ENCODE measurements around the gene ITIH6.

ITIH6 gene

DNA sequence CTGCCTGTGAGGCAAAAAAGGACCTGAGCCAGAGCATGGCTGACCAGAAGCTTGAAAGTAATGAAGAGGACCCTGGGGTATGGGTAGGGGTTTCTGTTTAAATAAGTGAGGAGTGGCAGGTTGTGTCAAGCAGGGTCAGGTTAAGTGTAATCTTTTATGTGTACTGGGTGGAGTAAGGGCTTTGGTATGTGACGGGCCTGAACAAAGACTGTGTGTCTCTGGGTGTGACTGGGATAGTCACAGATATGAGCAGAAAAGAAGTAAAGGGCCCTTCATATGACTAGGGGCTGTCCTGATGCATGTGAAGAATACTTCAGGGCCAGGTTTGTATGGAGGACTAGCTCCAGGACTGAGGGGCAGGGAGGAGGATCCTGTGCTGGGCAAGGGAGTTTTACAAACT lies 82.4 kb downstream of the ITIH6 start:
- no peak for DNase-seq (ENCODE audit: extremely low read depth in 1 of 2, low read depth in 1 of 2)

DNA sequence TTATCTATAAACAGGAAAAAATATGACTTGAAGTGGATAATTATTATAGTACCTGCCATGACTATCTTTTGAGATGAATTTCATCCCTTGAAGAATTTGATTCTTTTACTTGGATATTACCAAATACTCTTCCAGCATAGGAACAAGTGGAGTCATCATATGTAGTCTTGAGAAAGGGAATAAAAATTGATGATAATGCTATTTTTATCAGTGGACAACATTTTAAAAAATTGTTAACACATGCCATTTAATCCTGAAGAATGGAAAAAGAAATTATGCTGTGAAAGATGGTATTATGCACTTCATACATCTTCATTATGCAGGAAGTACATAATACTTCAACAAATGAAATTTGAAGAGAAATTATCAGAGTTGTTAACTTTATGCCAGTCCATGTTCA lies 83.6 kb downstream of the ITIH6 start:
- DNase-seq (ENCODE audit: extremely low read depth in 1 of 2, low read depth in 1 of 2), result no peak

GRCh38 chrX:54711735-54712134 lies 86.3 kb downstream of the ITIH6 start:
- no peak for DNase-seq (ENCODE audit: extremely low read depth in 1 of 2, low read depth in 1 of 2)

- DNase-seq (ENCODE audit: extremely low read depth in 1 of 2, low read depth in 1 of 2), result no peak
Measured at GRCh38 chrX:54710920-54711319, 87.1 kb downstream of the ITIH6 start.

DNA sequence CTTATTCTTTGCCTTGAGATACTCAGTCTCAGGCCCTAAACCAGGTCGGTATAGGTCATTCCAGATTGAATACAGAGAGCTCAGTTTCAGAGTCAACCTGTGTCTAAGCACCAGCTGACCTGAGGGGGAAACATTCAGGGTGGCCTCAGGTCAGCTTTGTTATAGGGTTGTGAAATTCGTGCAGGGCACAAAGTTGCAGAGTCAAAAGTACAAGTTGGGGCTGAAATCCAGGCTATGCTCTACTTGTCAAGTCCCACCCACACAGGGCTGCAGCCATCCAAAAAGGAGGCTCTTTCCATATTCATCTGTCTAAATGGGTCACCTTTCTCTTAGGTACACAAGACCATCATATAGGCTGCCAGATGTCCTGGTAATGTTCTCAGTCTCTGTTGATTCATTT lies 89.7 kb downstream of the ITIH6 start:
- DNase-seq (ENCODE audit: extremely low read depth in 1 of 2, low read depth in 1 of 2), result no peak

All from activated CD8-positive, alpha-beta memory T cell treated with anti-CD3 and anti-CD28 coated beads for 1 hour (primary cell).